Activated naive CD4-positive, alpha-beta T cell treated with anti-CD3 and anti-CD28 coated beads, Interleukin-2, amount 50 U/mL, for 72 hours (primary cell): Measurements from ENCODE around the gene DPT. TPM values are rescaled to one million over a fixed set of nuclear protein-coding genes. Genes with fewer than 3 reads are reported as not detected.

ENCODE experiments used
- ATAC-seq, 2 donors: fragments of 150-1000 bp; cut with Tn5 transposase; 2 replicates each; pipeline ENCODE4 v1.10.0; 2021; ENCODE audit warnings: mild to moderate bottlenecking in 2 of 2, moderate library complexity in 2 of 2
- DNase-seq, 2 donors: peaks; one replicate each; pipeline ENCODE4 v3.0.0; 2021 to 2022; ENCODE audit warnings: low spot score in 2 of 2
- H3K27ac Mint-ChIP-seq, 2 donors: one replicate each; pipeline ENCODE4 v1.8.0; 2022; ENCODE audit warnings: mild to moderate bottlenecking in 2 of 2, mixed read lengths in 2 of 2
- H3K36me3 Mint-ChIP-seq, 2 donors: one replicate each; pipeline ENCODE4 v1.8.0; 2022; ENCODE audit warnings: mixed read lengths in 2 of 2
- H3K9me3 Mint-ChIP-seq, 2 donors: one replicate each; pipeline ENCODE4 v1.8.0; 2022; ENCODE audit warnings: mixed read lengths in 2 of 2
- total RNA-seq, 2 donors: library from RNA; stranded (reverse); gene quantifications; one replicate each; pipeline ENCODE4 v1.2.3, GENCODE V29; 2022

DPT gene
- total RNA-seq, 2 donors from 2014 or later, result not detected

- Mint-ChIP-seq H3K9me3 (no peaks in the 10 kb centered on the region), H3K27ac (no peak overlapping the region), H3K36me3 (no peaks in the 10 kb centered on the region)
- ATAC-seq (no peak), DNase-seq (no peak)
Measured at GRCh38 chr1:168653567-168653966, 75.4 kb downstream of the DPT start.

GRCh38 chr1:168645721-168646120, 83.3 kb downstream of the DPT start:
- ATAC-seq, result no peak
- no peaks in the 10 kb centered on the region for H3K36me3 Mint-ChIP-seq
- H3K27ac Mint-ChIP-seq, result no peak overlapping the region
- no peak for DNase-seq
- H3K9me3 Mint-ChIP-seq, result no peaks in the 10 kb centered on the region

Other genes with a start within 250 kb of the DPT start
- gene XCL2, start 185.2 kb downstream of the DPT start, total RNA-seq, result 1 to 10 TPM; 1.5 to 4.9 TPM
- gene XCL1, start 152.6 kb downstream of the DPT start, total RNA-seq, result 1 to 10 TPM in 1 of 2 donors, not detected in 1; 5.9 TPM